Activated naive CD4-positive, alpha-beta T cell treated with anti-CD3 and anti-CD28 coated beads, Interleukin-2, amount 50 U/mL, for 24 hours (primary cell): ENCODE measurements around the gene SPTLC3.

Source experiments
- H3K27ac Mint-ChIP-seq: one replicate; pipeline ENCODE4 v1.8.0; 2021; ENCODE audit warnings: mild to moderate bottlenecking, mixed read lengths
- H3K27me3 Mint-ChIP-seq: one replicate; pipeline ENCODE4 v1.8.0; 2021; ENCODE audit warnings: mixed read lengths
- H3K36me3 Mint-ChIP-seq: one replicate; pipeline ENCODE4 v1.8.0; 2021; ENCODE audit warnings: mixed read lengths
- H3K4me1 Mint-ChIP-seq: one replicate; pipeline ENCODE4 v1.8.0; 2021; ENCODE audit warnings: mixed read lengths
- H3K4me3 Mint-ChIP-seq: one replicate; pipeline ENCODE4 v1.8.0; 2021; ENCODE audit warnings: mild to moderate bottlenecking, mixed read lengths
- H3K9me3 Mint-ChIP-seq: one replicate; pipeline ENCODE4 v1.8.0; 2021; ENCODE audit warnings: mixed read lengths

SPTLC3 gene

GRCh38 chr20:13199279-13199678, 190.5 kb downstream of the SPTLC3 start:
- H3K4me3 Mint-ChIP-seq: no peak overlapping the region
- H3K4me1 Mint-ChIP-seq: peaks cover 4% of the 10 kb centered on the region
- no peak overlapping the region for H3K27ac Mint-ChIP-seq
- no peaks in the 10 kb centered on the region for H3K36me3 Mint-ChIP-seq
- peaks cover 2% of the 10 kb centered on the region for H3K27me3 Mint-ChIP-seq
- no peaks in the 10 kb centered on the region for H3K9me3 Mint-ChIP-seq

GRCh38 chr20:13200767-13201500, 192.2 kb downstream of the SPTLC3 start:
- Mint-ChIP-seq H3K27ac (no peak overlapping the region), H3K4me1 (peaks cover 4% of the 10 kb centered on the region), H3K4me3 (no peak overlapping the region), H3K27me3 (peaks cover 2% of the 10 kb centered on the region), H3K9me3 (no peaks in the 10 kb centered on the region), H3K36me3 (no peaks in the 10 kb centered on the region)

GRCh38 chr20:13202565-13202964, 193.8 kb downstream of the SPTLC3 start:
- peaks cover 2% of the 10 kb centered on the region for H3K27me3 Mint-ChIP-seq

GRCh38 chr20:13205425-13205824, 196.7 kb downstream of the SPTLC3 start:
- H3K27me3 Mint-ChIP-seq: peaks cover 3% of the 10 kb centered on the region
- peaks cover 4% of the 10 kb centered on the region for H3K4me1 Mint-ChIP-seq
- no peak overlapping the region for H3K4me3 Mint-ChIP-seq
- no peak overlapping the region for H3K27ac Mint-ChIP-seq
- H3K9me3 Mint-ChIP-seq: no peaks in the 10 kb centered on the region
- H3K36me3 Mint-ChIP-seq: no peaks in the 10 kb centered on the region

More at GRCh38 chr20:13202565-13202964, 193.8 kb downstream of the SPTLC3 start:
- no peak overlapping the region for H3K4me3 Mint-ChIP-seq
- no peak overlapping the region for H3K27ac Mint-ChIP-seq
- H3K9me3 Mint-ChIP-seq: no peaks in the 10 kb centered on the region
- peaks cover 4% of the 10 kb centered on the region for H3K4me1 Mint-ChIP-seq
- no peaks in the 10 kb centered on the region for H3K36me3 Mint-ChIP-seq

GRCh38 chr20:13205848-13206434, 197.2 kb downstream of the SPTLC3 start:
- no peak overlapping the region for H3K4me3 Mint-ChIP-seq
- no peaks in the 10 kb centered on the region for H3K36me3 Mint-ChIP-seq
- peaks cover 2% of the 10 kb centered on the region for H3K27me3 Mint-ChIP-seq
- H3K27ac Mint-ChIP-seq: no peak overlapping the region
- H3K4me1 Mint-ChIP-seq: peaks cover 4% of the 10 kb centered on the region
- no peaks in the 10 kb centered on the region for H3K9me3 Mint-ChIP-seq

GRCh38 chr20:13207016-13207415, 198.2 kb downstream of the SPTLC3 start:
- Mint-ChIP-seq H3K9me3 (no peaks in the 10 kb centered on the region), H3K27me3 (peaks cover 4% of the 10 kb centered on the region), H3K4me1 (peaks cover 4% of the 10 kb centered on the region), H3K36me3 (no peaks in the 10 kb centered on the region), H3K27ac (no peak overlapping the region), H3K4me3 (no peak overlapping the region)

GRCh38 chr20:13211956-13212618, 203.3 kb downstream of the SPTLC3 start:
- H3K36me3 Mint-ChIP-seq: no peaks in the 10 kb centered on the region
- peaks cover 4% of the 10 kb centered on the region for H3K4me1 Mint-ChIP-seq
- no peak overlapping the region for H3K4me3 Mint-ChIP-seq
- no peak overlapping the region for H3K27ac Mint-ChIP-seq
- H3K9me3 Mint-ChIP-seq: no peaks in the 10 kb centered on the region
- H3K27me3 Mint-ChIP-seq: peaks cover 13% of the 10 kb centered on the region

- H3K4me1 Mint-ChIP-seq: peaks cover 4% of the 10 kb centered on the region
- H3K27me3 Mint-ChIP-seq: peaks cover 14% of the 10 kb centered on the region
- H3K27ac Mint-ChIP-seq: no peak overlapping the region
- no peaks in the 10 kb centered on the region for H3K9me3 Mint-ChIP-seq
- no peak overlapping the region for H3K4me3 Mint-ChIP-seq
- H3K36me3 Mint-ChIP-seq: no peaks in the 10 kb centered on the region
Observed at GRCh38 chr20:13212750-13213149, 204.0 kb downstream of the SPTLC3 start.

GRCh38 chr20:13213335-13213734, 204.6 kb downstream of the SPTLC3 start:
- Mint-ChIP-seq H3K4me1 (peaks cover 4% of the 10 kb centered on the region), H3K27ac (no peak overlapping the region), H3K4me3 (no peak overlapping the region), H3K36me3 (no peaks in the 10 kb centered on the region), H3K9me3 (no peaks in the 10 kb centered on the region), H3K27me3 (peaks cover 18% of the 10 kb centered on the region)

- Mint-ChIP-seq H3K9me3 (no peaks in the 10 kb centered on the region), H3K36me3 (no peaks in the 10 kb centered on the region), H3K4me3 (no peak overlapping the region), H3K4me1 (peaks cover 15% of the 10 kb centered on the region), H3K27me3 (peaks cover 28% of the 10 kb centered on the region), H3K27ac (no peak overlapping the region)
Observed at GRCh38 chr20:13216533-13216932, 207.8 kb downstream of the SPTLC3 start.
